Lower leg skin (tissue), 4 donors: Measurements from ENCODE around the gene MAN2A2. TPM values are rescaled to one million over a fixed set of nuclear protein-coding genes. Genes with fewer than 3 reads are reported as not detected.
"Not testable (repeated sequence)": the region's sequence is repeated elsewhere in the genome, so short reads cannot be mapped to it uniquely, and the experiment has no call there.

ENCODE experiments used
- DNase-seq, 2 donors: peaks; one replicate each; pipeline ENCODE4 v3.0.0-alpha.2; 2019; ENCODE audit warnings: low spot score in 2 of 2
- H3K4me3 ChIP-seq: fragments of 200-600 bp; sonication (generic); 2 replicates; pipeline ENCODE4 v1.5.1; 2017; ENCODE audit warnings: mild to moderate bottlenecking, low read depth; ENCODE audit not compliant: poor library complexity, severe bottlenecking
- CTCF ChIP-seq, 3 donors: fragments of 450-650 bp; IDR thresholded peaks; one replicate each; pipeline ENCODE4 v1.5.1; 2016; ENCODE audit warnings: antibody characterized with exemption in 3 of 3, mild to moderate bottlenecking in 3 of 3, moderate library complexity in 2 of 3
- POLR2A ChIP-seq, 2 donors: fragments of 450-650 bp; IDR thresholded peaks; one replicate each; pipeline ENCODE4 v1.6.1; 2016 to 2017; ENCODE audit warnings: antibody characterized with exemption in 2 of 2, mild to moderate bottlenecking in 1 of 2, moderate library complexity in 1 of 2
- WGBS, 2 donors: methylation state at CpG; one replicate each; pipeline ENCODE4 v1.1.5; 2018; 5-methylcytosine and 5-hydroxymethylcytosine counted together
- intact Hi-C: fragments of 100-400 bp; cut with DNase I; formaldehyde crosslinking; loops from one replicate; pipeline ENCODE4 v1.15.0; 2023; ENCODE audit warnings: low total_unique reads
- total RNA-seq, 4 donors: library from RNA; depleted of rRNA; stranded (reverse); fragments of >200 nt; gene quantifications; one replicate each; pipeline ENCODE4 v1.1.0, GENCODE V29; 2016

The MAN2A2 gene
- total RNA-seq, 4 donors from 2014 or later = 21.8 to 43.5 (median 27.4) TPM

- TF ChIP-seq POLR2A (IDR thresholded peaks at IDR 0.05) = no peak
- TF ChIP-seq CTCF (IDR thresholded peaks at IDR 0.05) = no peak
- H3K4me3 ChIP-seq = no peak overlapping the region
- intact Hi-C loops = no loop called here
- DNase-seq = no peak
- 90 to 91% methylated on average over 11 of the region's 11 CpGs for WGBS, 2 donors
These were observed 13.4 kb downstream of the MAN2A2 start for GRCh38 chr15:90916461-90916860.

- TF ChIP-seq CTCF (IDR thresholded peaks at IDR 0.05) = no peak
- no peak for TF ChIP-seq POLR2A (IDR thresholded peaks at IDR 0.05)
- DNase-seq = no peak
- 88% methylated on average over 11 to 12 of the region's 12 CpGs for WGBS, 2 donors
- H3K4me3 ChIP-seq = no peak overlapping the region
- intact Hi-C loops = no loop called here
These were observed 14.5 kb downstream of the MAN2A2 start for GRCh38 chr15:90917569-90917968.

- no peak overlapping the region for H3K4me3 ChIP-seq
- DNase-seq = no peak
- WGBS, 2 donors = 91 to 95% methylated on average over 23 of the region's 23 CpGs
- intact Hi-C loops = no loop called here
- TF ChIP-seq CTCF (IDR thresholded peaks at IDR 0.05) (no peak), POLR2A (IDR thresholded peaks at IDR 0.05) (no peak)
These were observed 15.1 kb downstream of the MAN2A2 start for GRCh38 chr15:90918034-90918788.

GRCh38 chr15:90918835-90919234 lies 15.7 kb downstream of the MAN2A2 start:
- H3K4me3 ChIP-seq = no peak overlapping the region
- WGBS, 2 donors = 93 to 95% methylated on average over 6 of the region's 6 CpGs
- no peak for TF ChIP-seq CTCF (IDR thresholded peaks at IDR 0.05)
- TF ChIP-seq POLR2A (IDR thresholded peaks at IDR 0.05) = no peak
- intact Hi-C loops = no loop called here
- DNase-seq = no peak

GRCh38 chr15:90921887-90922286 lies 18.8 kb downstream of the MAN2A2 start:
- no peak overlapping the region for H3K4me3 ChIP-seq
- DNase-seq = no peak

GRCh38 chr15:90922712-90923322 lies 19.7 kb downstream of the MAN2A2 start:
- H3K4me3 ChIP-seq, intact Hi-C loops, DNase-seq: not testable (repeated sequence)
- WGBS, 2 donors = 92% methylated on average over 7 of the region's 7 CpGs

More at GRCh38 chr15:90921887-90922286, 18.8 kb downstream of the MAN2A2 start:
- 86 to 89% methylated on average over 4 of the region's 4 CpGs for WGBS, 2 donors
- intact Hi-C loops = no loop called here
- TF ChIP-seq POLR2A (IDR thresholded peaks at IDR 0.05) (no peak), CTCF (IDR thresholded peaks at IDR 0.05) (no peak)
